Measurements from ENCODE around the gene MTA2.

- TF ChIP-seq CTCF (IDR thresholded peaks at IDR 0.05) (no peak), POLR2A (IDR thresholded peaks at IDR 0.05) (no peak)
Observed at GRCh38 chr11:62575837-62576236, 25.8 kb downstream of the MTA2 start.

Data from uterus (tissue), 2 donors.